ENCODE data around the gene PALB2. TPM values are rescaled to one million over a fixed set of nuclear protein-coding genes. Genes with fewer than 3 reads are reported as not detected.

PALB2 gene
- total and polyA plus RNA-seq, 9 of the 15 experiments (the other 6 are each of a cell fraction or from before 2014, with no cell fraction given) = 7.0 to 25.8 (median 15.2) TPM

DNA sequence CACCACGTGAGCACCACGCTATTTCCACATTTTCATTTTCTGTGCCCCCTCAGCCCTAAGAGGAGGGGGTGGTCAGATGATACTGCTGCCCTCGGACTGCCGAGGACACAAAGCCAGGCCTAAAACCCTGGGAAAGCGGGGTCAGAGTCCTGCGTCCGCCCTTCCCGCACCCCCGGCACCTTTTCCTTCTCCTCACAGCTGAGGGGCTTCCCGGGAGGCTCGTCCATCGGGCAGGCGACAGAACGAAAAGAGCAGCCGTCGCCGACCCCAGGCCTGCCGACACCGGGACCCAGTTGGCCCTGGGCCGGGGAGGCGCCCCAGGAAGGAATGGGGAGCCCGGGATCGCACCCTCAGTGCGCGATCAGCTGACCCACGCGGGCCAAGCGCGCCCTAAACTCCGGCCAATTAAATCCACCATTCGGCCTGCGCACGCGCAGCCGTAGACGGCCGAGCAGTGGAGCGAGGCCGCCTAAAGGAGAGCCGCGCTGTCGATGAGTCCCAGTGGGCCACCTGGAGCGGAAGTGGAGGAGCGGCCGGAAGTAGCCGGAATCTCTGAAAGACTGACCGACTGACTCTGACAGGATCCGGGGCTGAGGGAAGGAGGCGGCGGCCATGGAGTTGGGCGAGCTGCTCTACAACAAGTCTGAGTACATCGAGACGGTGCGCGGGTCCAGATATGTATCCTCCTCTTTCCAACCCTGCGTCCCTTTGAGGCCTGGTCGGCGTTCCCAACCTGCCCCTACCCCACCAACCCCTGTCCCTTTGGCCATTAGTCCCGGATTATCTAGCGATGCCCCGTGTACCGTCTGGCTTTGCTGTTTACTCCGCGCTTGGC, at the start of gene PALB2, which contains the start of gene DCTN5 (continued):
- TF ChIP-seq ZKSCAN1 (IDR thresholded peaks at IDR 0.05; ENCODE audit: low read depth, low read length) (no peak), NFIC (IDR thresholded peaks at IDR 0.05) (peak; percentile 64), HDAC2 (IDR thresholded peaks at IDR 0.05) (peak; percentile 93), PHF8 (IDR thresholded peaks at IDR 0.05; ENCODE audit: borderline replicate concordance, low read length) (peak; percentile 93; the same call in 1 of the 2 replicates), PYGO2 (tag; IDR thresholded peaks at IDR 0.05) (no peak), MAFG (tag; conservative IDR thresholded peaks at IDR 0.05) (no peak), TBP (optimal IDR thresholded peaks at IDR 0.05; ENCODE audit: low read depth, low read length) (peak; percentile 78), ZNF780A (CRISPR knock-in tag; IDR thresholded peaks at IDR 0.05) (no peak), HDAC3 (IDR thresholded peaks at IDR 0.05; ENCODE audit: borderline replicate concordance, partially characterized antibody) (no peak), ZNF695 (CRISPR knock-in tag; IDR thresholded peaks at IDR 0.05) (no peak)
- TF ChIP-seq, protein P1, sequence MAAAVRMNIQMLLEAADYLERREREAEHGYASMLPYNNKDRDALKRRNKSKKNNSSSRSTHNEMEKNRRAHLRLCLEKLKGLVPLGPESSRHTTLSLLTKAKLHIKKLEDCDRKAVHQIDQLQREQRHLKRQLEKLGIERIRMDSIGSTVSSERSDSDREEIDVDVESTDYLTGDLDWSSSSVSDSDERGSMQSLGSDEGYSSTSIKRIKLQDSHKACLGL (CRISPR knock-in tag; IDR thresholded peaks at IDR 0.05; ENCODE audit: borderline replicate concordance, poor library complexity, severe bottlenecking) = peak; percentile 80
- TF ChIP-seq, protein P2, sequence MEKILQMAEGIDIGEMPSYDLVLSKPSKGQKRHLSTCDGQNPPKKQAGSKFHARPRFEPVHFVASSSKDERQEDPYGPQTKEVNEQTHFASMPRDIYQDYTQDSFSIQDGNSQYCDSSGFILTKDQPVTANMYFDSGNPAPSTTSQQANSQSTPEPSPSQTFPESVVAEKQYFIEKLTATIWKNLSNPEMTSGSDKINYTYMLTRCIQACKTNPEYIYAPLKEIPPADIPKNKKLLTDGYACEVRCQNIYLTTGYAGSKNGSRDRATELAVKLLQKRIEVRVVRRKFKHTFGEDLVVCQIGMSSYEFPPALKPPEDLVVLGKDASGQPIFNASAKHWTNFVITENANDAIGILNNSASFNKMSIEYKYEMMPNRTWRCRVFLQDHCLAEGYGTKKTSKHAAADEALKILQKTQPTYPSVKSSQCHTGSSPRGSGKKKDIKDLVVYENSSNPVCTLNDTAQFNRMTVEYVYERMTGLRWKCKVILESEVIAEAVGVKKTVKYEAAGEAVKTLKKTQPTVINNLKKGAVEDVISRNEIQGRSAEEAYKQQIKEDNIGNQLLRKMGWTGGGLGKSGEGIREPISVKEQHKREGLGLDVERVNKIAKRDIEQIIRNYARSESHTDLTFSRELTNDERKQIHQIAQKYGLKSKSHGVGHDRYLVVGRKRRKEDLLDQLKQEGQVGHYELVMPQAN (IDR thresholded peaks at IDR 0.05; ENCODE audit: borderline replicate concordance) = peak; percentile 96
- TF ChIP-seq, protein P3, sequence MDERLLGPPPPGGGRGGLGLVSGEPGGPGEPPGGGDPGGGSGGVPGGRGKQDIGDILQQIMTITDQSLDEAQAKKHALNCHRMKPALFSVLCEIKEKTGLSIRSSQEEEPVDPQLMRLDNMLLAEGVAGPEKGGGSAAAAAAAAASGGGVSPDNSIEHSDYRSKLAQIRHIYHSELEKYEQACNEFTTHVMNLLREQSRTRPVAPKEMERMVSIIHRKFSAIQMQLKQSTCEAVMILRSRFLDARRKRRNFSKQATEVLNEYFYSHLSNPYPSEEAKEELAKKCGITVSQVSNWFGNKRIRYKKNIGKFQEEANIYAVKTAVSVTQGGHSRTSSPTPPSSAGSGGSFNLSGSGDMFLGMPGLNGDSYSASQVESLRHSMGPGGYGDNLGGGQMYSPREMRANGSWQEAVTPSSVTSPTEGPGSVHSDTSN (CRISPR knock-in tag; IDR thresholded peaks at IDR 0.05; ENCODE audit: low read depth) = no peak
- TF ChIP-seq, protein P3 (tag; conservative IDR thresholded peaks at IDR 0.05; ENCODE audit: low read depth) = no peak
- TF ChIP-seq, protein P4, sequence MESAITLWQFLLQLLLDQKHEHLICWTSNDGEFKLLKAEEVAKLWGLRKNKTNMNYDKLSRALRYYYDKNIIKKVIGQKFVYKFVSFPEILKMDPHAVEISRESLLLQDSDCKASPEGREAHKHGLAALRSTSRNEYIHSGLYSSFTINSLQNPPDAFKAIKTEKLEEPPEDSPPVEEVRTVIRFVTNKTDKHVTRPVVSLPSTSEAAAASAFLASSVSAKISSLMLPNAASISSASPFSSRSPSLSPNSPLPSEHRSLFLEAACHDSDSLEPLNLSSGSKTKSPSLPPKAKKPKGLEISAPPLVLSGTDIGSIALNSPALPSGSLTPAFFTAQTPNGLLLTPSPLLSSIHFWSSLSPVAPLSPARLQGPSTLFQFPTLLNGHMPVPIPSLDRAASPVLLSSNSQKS (CRISPR knock-in tag; IDR thresholded peaks at IDR 0.05) = no peak
- TF ChIP-seq, protein P5, sequence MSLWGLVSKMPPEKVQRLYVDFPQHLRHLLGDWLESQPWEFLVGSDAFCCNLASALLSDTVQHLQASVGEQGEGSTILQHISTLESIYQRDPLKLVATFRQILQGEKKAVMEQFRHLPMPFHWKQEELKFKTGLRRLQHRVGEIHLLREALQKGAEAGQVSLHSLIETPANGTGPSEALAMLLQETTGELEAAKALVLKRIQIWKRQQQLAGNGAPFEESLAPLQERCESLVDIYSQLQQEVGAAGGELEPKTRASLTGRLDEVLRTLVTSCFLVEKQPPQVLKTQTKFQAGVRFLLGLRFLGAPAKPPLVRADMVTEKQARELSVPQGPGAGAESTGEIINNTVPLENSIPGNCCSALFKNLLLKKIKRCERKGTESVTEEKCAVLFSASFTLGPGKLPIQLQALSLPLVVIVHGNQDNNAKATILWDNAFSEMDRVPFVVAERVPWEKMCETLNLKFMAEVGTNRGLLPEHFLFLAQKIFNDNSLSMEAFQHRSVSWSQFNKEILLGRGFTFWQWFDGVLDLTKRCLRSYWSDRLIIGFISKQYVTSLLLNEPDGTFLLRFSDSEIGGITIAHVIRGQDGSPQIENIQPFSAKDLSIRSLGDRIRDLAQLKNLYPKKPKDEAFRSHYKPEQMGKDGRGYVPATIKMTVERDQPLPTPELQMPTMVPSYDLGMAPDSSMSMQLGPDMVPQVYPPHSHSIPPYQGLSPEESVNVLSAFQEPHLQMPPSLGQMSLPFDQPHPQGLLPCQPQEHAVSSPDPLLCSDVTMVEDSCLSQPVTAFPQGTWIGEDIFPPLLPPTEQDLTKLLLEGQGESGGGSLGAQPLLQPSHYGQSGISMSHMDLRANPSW (CRISPR knock-in tag; IDR thresholded peaks at IDR 0.05) = no peak
- TF ChIP-seq, protein P6, sequence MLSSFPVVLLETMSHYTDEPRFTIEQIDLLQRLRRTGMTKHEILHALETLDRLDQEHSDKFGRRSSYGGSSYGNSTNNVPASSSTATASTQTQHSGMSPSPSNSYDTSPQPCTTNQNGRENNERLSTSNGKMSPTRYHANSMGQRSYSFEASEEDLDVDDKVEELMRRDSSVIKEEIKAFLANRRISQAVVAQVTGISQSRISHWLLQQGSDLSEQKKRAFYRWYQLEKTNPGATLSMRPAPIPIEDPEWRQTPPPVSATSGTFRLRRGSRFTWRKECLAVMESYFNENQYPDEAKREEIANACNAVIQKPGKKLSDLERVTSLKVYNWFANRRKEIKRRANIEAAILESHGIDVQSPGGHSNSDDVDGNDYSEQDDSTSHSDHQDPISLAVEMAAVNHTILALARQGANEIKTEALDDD (IDR thresholded peaks at IDR 0.05) = no peak

Measured in K562 (cell line).